Measurements from ENCODE around the gene LCNL1.

GRCh38 chr9:136972743-136973142, 10.1 kb upstream of the LCNL1 start:
- TF ChIP-seq SIN3A (IDR thresholded peaks at IDR 0.05; ENCODE audit: borderline replicate concordance, insufficient read depth, low read depth, low read length) (no peak), CTCF (IDR thresholded peaks at IDR 0.05) (no peak)

All from Panc1 (cell line).